ENCODE results near the gene TMEM192.

DNA sequence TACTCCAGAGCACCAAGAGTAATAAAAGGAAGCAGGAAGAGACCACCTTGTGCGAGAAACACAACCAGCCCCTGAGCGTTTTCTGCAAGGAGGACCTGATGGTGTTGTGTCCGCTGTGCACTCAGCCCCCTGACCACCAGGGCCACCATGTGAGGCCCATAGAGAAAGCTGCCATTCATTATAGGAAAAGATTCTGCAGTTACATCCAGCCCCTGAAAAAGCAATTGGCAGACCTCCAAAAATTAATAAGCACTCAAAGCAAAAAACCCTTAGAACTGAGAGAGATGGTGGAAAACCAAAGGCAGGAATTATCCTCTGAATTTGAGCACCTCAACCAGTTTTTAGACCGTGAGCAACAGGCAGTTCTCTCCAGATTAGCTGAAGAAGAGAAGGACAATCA lies 53.3 kb downstream of the TMEM192 start:
- no peak for TF ChIP-seq CTCF (IDR thresholded peaks at IDR 0.05)
- TF ChIP-seq POLR2A (IDR thresholded peaks at IDR 0.05): no peak
